GM23338 (cell line): ENCODE data around the gene MAP3K10.

Experiments used
- CREB1 ChIP-seq: fragments of 250-450 bp; sonication (Bioruptor Pico); IDR thresholded peaks from 2 replicates; pipeline ENCODE4 v1.5.0; 2020; ENCODE audit warnings: low read depth, mild to moderate bottlenecking, moderate library complexity
- EZH2 ChIP-seq: fragments of 200-600 bp; sonication (generic); IDR thresholded peaks from one replicate; pipeline ENCODE4 v1.8.0; 2017; ENCODE audit warnings: antibody characterized with exemption, mild to moderate bottlenecking, low read depth; ENCODE audit not compliant: unreplicated experiment
- JUNB ChIP-seq: IDR thresholded peaks from one replicate; pipeline ENCODE4 v1.6.1; 2016; ENCODE audit warnings: antibody characterized with exemption; ENCODE audit not compliant: unreplicated experiment
- POLR2AphosphoS5 ChIP-seq: IDR thresholded peaks from 2 replicates; pipeline ENCODE4 v1.6.1; 2016; ENCODE audit warnings: antibody characterized with exemption, low read depth
- STAT1 ChIP-seq: IDR thresholded peaks from one replicate; pipeline ENCODE4 v1.6.1; 2016; ENCODE audit warnings: antibody characterized with exemption; ENCODE audit not compliant: unreplicated experiment
- ZNF114 ChIP-seq: fragments of 250-450 bp; sonication (Bioruptor Pico); IDR thresholded peaks from 2 replicates; pipeline ENCODE4 v1.5.0; 2020; ENCODE audit warnings: mild to moderate bottlenecking, moderate library complexity
- TF ChIP-seq, protein P1 (sequence below), 2 experiments: fragments of 200-600 bp in 1 of 2; sonication (generic) in 1 of 2; conservative IDR thresholded peaks; 2 replicates each; pipeline versions ENCODE4 v1.5.1 to v1.6.1; 2016 to 2017; ENCODE audit warnings: antibody characterized with exemption in 2 of 2, low read depth in 2 of 2, mild to moderate bottlenecking in 2 of 2, moderate library complexity in 1 of 2
- TF ChIP-seq, protein P2 (sequence below): IDR thresholded peaks from 2 replicates; pipeline ENCODE4 v1.6.1; 2016; ENCODE audit warnings: antibody characterized with exemption
- TF ChIP-seq, protein P3 (sequence below): fragments of 250-450 bp; sonication (Bioruptor Pico); IDR thresholded peaks from 2 replicates; pipeline ENCODE4 v1.5.0; 2020; ENCODE audit warnings: mild to moderate bottlenecking, moderate library complexity

DNA sequence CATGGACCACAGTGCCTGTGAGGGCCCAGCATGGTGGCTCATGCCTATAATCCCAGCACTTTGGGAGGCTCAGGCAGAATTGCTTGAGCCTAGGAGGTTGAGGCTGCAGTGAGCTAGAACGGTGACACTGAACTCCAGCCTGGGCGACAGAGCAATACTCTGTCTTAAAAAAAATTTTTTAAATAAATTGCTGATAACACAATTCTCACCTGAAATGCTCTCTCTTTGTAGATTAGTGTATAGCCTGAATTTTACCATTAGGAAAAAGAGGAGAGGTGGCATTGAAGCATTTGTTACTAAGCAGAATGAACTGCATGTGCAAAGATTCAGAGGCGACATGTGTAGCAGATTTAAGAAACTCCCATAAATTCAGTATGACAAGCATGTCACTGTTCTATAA is 29.1 kb upstream of the MAP3K10 start:
- TF ChIP-seq, protein P1, sequence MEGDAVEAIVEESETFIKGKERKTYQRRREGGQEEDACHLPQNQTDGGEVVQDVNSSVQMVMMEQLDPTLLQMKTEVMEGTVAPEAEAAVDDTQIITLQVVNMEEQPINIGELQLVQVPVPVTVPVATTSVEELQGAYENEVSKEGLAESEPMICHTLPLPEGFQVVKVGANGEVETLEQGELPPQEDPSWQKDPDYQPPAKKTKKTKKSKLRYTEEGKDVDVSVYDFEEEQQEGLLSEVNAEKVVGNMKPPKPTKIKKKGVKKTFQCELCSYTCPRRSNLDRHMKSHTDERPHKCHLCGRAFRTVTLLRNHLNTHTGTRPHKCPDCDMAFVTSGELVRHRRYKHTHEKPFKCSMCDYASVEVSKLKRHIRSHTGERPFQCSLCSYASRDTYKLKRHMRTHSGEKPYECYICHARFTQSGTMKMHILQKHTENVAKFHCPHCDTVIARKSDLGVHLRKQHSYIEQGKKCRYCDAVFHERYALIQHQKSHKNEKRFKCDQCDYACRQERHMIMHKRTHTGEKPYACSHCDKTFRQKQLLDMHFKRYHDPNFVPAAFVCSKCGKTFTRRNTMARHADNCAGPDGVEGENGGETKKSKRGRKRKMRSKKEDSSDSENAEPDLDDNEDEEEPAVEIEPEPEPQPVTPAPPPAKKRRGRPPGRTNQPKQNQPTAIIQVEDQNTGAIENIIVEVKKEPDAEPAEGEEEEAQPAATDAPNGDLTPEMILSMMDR (conservative IDR thresholded peaks at IDR 0.05; ENCODE audit: low read depth in 2 of 2): no peak
- TF ChIP-seq POLR2AphosphoS5 (no peak), CREB1 (no peak), JUNB (no peak), STAT1 (no peak), EZH2 (no peak), ZNF114 (CRISPR knock-in tag) (no peak)
- TF ChIP-seq, protein P2, sequence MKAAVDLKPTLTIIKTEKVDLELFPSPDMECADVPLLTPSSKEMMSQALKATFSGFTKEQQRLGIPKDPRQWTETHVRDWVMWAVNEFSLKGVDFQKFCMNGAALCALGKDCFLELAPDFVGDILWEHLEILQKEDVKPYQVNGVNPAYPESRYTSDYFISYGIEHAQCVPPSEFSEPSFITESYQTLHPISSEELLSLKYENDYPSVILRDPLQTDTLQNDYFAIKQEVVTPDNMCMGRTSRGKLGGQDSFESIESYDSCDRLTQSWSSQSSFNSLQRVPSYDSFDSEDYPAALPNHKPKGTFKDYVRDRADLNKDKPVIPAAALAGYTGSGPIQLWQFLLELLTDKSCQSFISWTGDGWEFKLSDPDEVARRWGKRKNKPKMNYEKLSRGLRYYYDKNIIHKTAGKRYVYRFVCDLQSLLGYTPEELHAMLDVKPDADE: no peak
- TF ChIP-seq, protein P3, sequence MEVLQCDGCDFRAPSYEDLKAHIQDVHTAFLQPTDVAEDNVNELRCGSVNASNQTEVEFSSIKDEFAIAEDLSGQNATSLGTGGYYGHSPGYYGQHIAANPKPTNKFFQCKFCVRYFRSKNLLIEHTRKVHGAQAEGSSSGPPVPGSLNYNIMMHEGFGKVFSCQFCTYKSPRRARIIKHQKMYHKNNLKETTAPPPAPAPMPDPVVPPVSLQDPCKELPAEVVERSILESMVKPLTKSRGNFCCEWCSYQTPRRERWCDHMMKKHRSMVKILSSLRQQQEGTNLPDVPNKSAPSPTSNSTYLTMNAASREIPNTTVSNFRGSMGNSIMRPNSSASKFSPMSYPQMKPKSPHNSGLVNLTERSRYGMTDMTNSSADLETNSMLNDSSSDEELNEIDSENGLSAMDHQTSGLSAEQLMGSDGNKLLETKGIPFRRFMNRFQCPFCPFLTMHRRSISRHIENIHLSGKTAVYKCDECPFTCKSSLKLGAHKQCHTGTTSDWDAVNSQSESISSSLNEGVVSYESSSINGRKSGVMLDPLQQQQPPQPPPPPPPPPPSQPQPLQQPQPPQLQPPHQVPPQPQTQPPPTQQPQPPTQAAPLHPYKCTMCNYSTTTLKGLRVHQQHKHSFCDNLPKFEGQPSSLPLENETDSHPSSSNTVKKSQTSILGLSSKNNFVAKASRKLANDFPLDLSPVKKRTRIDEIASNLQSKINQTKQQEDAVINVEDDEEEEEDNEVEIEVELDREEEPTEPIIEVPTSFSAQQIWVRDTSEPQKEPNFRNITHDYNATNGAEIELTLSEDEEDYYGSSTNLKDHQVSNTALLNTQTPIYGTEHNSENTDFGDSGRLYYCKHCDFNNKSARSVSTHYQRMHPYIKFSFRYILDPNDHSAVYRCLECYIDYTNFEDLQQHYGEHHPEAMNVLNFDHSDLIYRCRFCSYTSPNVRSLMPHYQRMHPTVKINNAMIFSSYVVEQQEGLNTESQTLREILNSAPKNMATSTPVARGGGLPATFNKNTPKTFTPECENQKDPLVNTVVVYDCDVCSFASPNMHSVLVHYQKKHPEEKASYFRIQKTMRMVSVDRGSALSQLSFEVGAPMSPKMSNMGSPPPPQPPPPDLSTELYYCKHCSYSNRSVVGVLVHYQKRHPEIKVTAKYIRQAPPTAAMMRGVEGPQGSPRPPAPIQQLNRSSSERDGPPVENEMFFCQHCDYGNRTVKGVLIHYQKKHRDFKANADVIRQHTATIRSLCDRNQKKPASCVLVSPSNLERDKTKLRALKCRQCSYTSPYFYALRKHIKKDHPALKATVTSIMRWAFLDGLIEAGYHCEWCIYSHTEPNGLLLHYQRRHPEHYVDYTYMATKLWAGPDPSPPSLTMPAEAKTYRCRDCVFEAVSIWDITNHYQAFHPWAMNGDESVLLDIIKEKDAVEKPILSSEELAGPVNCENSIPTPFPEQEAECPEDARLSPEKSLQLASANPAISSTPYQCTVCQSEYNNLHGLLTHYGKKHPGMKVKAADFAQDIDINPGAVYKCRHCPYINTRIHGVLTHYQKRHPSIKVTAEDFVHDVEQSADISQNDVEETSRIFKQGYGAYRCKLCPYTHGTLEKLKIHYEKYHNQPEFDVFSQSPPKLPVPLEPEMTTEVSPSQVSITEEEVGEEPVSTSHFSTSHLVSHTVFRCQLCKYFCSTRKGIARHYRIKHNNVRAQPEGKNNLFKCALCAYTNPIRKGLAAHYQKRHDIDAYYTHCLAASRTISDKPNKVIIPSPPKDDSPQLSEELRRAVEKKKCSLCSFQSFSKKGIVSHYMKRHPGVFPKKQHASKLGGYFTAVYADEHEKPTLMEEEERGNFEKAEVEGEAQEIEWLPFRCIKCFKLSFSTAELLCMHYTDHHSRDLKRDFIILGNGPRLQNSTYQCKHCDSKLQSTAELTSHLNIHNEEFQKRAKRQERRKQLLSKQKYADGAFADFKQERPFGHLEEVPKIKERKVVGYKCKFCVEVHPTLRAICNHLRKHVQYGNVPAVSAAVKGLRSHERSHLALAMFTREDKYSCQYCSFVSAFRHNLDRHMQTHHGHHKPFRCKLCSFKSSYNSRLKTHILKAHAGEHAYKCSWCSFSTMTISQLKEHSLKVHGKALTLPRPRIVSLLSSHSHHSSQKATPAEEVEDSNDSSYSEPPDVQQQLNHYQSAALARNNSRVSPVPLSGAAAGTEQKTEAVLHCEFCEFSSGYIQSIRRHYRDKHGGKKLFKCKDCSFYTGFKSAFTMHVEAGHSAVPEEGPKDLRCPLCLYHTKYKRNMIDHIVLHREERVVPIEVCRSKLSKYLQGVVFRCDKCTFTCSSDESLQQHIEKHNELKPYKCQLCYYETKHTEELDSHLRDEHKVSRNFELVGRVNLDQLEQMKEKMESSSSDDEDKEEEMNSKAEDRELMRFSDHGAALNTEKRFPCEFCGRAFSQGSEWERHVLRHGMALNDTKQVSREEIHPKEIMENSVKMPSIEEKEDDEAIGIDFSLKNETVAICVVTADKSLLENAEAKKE (CRISPR knock-in tag): no peak
